Measurements from ENCODE around the gene CCBE1.
A peak's percentile ranks its signal among the peaks of the same experiment; 100 is the strongest.
"Not testable (repeated sequence)": the region's sequence is repeated elsewhere in the genome, so short reads cannot be mapped to it uniquely, and the experiment has no call there.

CCBE1 gene

DNA sequence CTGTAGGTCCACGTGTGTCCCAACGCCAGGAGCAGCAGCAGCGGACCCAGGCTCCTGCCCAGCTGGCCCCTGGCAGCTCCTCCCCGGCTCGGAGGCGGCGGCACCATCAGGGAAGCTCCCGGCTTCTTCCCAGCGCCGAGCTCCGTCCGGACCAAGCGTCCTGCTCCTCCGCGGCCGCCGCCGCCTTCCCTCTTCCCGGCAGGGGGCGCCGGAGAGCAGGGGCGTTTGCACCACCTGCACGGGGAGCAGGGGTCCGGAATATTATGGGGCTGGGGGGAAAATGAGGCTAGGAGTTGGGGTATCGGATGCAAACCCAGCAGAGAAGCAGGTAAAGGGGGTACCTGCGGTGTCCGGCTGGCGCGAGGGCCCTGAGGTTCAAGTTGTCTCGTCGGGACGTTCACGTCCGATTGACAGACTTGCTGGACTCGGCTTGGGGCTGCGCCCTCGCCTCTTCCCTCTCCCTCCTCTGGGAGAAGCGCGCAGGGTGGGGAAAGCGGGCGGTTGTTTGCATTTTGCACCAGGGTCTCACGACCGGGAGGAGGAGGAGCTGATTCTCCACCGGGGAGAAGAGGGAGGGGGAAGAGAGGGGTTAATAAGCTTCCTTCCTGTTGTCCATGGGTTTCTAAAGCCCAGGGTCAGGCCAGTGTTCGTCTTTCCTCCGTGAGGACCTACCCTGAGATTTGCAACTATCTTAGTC is at the start of gene CCBE1:
TSS of gene CCBE1 (minus strand) at position 188 of the 697 bp plus-strand sequence.
- FAIRE-seq, result peak; percentile 44
- peak; percentile 57 for DNase-seq (ENCODE audit: insufficient read length, low spot score)

DNA sequence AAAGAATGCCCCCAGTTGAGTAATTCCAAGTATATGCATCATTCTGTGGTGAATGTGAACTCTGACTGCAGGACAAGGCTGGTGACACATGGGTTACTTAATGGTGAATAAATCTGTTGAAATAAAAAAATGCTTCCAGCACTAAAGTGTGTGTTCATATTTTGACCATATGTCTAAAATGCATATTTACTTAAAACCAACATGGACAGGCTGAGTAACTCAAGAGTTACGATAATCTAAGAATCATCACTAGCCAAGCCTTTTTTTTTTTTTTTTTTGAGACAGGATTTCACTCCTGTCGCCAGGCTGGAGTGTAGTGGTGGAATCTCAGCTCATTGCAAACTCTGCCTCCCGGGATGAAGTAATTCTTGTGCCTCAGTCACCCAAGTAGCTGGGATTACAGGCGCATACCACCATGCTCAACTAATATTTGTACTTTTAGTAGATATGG is 47.1 kb upstream of the CCBE1 start:
- DNase-seq (ENCODE audit: insufficient read length, low spot score), result peak; percentile 49
- FAIRE-seq, result no peak

DNA sequence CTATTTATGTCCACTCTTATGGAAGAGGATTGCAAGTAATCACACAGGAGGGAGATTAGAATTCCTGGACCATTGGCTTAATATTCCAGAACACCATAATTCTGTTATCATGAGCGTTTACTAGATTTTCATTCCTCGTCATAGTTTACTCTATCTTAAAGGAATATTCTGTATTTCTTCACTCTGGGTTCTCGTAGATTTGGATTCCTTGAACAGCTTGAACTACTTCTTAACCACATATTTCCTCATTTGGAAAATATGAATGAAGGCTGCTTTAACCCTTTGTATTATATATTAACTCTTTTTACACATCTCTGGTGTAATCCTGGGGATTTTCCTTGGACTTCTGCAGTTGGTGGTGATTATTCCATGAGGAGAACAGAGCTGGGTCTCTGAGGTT is 46.3 kb upstream of the CCBE1 start:
- no peak for DNase-seq (ENCODE audit: insufficient read length, low spot score)
- no peak for FAIRE-seq

DNA sequence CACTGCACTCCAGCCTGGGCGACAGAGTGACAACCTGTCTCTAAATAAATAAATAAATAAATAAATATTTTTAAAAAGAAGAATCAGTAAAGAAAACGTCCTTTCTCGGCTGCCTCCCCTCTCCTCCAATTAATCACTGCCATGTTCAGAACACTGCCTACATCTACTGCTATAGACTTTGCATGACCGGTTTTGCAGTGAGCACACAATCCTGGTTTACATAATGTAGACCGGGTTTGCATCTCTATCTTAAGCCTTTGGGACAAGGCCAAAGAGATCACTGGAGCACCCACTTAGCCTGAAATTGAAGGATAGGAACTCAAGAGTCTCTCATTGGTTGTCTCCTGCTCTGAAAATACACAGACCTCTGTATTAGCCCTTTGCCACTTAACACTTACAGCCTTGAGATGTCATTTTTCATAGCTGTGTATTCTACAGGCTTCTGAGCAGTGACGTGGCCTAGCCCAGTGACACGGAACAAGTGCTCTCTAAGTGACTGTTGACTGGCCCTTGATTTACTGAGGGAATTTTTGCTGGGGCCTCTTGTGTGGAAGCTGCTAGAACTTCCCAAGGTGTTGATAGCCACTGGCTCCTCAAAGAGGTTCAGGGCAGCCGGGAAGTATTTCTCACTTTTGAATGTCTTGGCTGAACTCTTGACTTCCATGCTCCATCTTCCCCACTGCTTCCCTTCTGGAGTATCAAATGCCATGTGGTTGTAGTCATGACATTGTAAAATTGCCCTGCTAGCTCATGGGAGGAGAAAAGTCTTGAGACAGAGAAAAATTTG is 45.3 kb upstream of the CCBE1 start:
- FAIRE-seq (no peak), DNase-seq (ENCODE audit: insufficient read length, low spot score) (no peak)

DNA sequence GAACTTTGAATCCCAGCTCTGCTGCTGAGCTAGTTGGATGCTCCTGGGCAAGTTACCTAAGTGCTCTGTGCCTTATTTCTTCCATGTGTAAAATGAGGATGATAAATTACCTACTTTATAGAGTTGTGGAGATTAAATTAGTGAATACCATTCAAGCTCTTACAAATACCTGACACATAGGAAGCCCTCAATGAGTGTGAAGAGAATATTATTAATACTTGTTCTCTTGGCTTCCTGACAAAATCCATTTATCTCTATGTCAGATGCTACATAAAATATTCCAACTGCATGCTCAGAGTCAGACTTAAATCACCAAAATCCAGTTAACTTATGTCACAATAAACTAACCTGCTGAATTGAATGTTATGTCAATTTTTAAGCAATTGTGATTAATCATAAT is 42.9 kb upstream of the CCBE1 start:
- FAIRE-seq (no peak), DNase-seq (ENCODE audit: insufficient read length, low spot score) (no peak)

DNA sequence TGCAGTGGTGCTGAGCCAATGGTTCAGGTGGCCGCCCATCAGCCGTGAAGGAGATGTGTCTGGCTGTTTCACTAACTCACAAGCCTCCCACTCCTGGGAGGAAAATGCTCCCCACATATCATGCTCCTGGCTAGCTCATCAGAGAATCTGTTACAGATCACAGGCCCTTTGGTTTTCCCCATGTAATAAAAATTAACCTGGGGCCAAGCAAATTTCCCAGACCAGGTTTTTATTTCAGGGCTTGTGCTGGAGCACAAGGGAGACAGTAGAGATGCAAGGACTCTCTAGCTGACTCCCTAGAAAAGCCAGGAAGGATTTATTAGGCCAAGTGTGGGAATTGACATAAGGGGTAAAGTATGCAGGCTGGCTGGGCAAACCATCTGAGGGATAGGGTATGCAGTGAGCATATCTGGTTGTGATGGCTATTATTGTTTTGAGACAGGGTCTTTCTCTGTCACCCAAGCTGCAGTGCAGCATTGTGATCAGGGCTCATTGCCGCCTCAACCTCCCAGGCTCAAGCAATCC is 40.6 kb upstream of the CCBE1 start:
- FAIRE-seq, result no peak
- DNase-seq (ENCODE audit: insufficient read length, low spot score), result no peak

DNA sequence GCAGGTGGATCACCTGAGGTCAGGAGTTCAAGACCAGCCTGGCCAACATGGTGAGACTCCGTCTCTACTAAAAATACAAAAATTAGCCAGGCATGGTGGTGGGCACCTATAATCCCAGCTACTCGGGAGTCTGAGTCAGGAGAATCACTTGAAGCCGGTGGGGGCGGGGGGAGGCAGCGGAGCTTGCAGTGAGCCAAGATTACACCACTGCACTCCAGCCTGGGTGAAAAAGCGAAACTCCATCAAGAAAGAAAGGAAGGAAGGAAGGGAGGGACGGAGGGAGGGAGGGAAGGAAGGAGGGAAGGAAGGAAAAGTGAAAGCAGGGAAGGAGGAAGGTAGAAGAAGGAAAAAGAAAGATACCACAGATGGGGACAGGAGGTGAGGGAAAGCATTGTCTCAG is 40.1 kb upstream of the CCBE1 start:
- not testable (repeated sequence) for FAIRE-seq; DNase-seq (ENCODE audit: insufficient read length, low spot score)

DNA sequence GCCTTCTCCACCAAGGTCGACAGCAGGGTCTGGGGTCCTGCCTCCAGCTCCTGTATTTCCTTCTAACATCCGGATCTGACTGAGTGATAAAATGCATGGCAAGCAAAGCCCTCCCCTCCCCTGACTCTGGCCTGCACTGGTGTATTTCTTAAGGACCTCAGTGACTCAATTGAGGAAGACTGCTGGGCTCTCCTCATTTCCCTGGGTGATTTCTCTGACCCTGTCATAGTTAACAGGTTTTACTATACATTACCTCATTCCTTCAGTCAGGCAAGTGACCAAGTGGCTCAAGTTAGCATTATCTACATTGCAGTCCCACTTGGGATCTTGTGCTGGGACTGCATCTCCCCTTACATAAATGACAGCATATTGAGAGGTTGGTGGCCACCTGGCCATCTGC is 38.8 kb upstream of the CCBE1 start:
- DNase-seq (ENCODE audit: insufficient read length, low spot score) (no peak), FAIRE-seq (no peak)

DNA sequence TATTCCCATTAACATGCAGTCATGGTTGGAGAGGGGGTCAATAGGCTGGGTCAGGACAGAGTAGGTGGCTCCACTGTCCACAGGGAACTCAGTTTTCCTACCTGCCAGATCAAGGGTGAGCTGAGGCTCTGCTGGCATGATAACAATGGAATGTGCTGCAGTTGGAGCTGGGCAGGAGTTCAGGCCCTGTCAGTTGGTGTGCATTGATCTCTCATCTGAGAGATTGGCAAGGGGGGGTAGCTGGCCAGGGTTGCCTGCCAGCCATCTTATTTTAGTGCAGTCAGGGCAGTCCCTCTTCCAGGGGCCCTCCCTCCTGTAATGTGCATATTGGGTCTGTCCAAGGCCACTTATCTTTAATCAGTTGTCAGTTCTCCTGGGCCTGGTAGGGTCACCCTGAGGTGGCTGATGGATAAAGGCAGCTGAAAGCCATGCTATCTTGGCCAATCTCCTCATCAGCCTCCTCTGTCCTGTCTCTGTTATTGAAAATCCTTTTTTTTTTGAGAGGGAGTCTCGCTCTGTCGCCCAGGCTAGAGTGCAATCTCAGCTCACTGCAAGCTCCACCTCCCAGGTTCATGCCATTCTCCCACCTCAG is 38.1 kb upstream of the CCBE1 start:
- FAIRE-seq, result no peak

DNA sequence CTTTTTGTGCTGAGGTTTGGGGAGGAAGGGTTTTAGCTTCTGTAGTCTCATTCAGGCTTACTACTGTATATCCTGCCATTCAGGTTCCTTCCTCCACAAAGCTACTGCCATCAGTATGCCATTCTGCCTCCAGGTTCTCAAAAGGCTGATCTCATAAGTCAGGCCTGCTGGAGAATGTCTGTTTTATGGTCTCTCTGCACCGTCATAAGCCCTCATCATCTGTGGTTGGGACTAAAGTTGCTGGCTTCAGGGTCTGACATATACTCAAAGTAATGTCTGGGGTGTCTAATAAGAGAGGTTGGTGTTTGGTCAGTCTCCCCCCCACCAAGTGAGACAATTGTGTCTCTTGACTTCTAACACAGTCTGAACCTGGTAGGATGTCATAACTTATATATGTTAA is 36.2 kb upstream of the CCBE1 start:
- FAIRE-seq, result no peak
- DNase-seq (ENCODE audit: insufficient read length, low spot score), result no peak

More for the DNA sequence above, 38.1 kb upstream of the CCBE1 start:
- no peak for DNase-seq (ENCODE audit: insufficient read length, low spot score)

DNA sequence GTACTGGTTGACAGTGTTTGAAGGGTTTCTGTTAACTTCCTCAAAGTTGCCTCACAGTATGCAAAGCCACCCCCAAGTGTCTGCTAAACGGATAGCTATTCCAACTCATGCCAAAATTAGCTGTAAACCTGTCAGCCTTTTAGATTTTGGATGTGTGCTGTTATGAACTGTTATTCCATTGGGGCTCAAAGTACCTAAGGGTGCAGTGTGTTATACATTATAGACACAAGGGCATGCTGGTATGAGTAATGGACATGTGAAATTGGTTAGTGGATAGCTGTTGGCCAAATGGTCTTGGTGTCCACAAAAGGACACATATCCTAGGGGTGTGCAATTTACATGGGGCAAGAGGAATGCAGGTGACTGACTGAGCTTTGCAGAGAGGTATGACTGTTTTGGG is 33.7 kb upstream of the CCBE1 start:
- FAIRE-seq (no peak), DNase-seq (ENCODE audit: insufficient read length, low spot score) (no peak)

DNA sequence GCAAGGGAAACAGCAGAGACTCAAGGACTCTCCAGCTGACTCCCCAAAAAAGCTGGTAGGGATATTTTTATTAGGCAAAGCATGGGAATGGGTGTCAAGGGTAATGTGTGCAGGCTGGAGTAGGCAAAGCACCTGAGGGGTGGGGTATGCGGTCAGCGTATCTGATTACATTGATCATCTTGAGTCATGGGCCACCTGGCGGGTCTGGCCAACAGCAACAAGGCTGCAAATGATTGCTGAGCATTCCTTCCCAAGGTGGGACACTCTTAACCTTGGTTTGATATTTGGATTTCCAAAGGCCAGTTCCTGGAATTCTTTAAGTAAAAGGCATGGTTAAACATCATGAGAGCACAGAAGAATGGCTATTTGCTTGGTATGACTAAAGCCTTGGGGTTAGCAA is 32.6 kb upstream of the CCBE1 start:
- DNase-seq (ENCODE audit: insufficient read length, low spot score) (no peak), FAIRE-seq (no peak)

DNA sequence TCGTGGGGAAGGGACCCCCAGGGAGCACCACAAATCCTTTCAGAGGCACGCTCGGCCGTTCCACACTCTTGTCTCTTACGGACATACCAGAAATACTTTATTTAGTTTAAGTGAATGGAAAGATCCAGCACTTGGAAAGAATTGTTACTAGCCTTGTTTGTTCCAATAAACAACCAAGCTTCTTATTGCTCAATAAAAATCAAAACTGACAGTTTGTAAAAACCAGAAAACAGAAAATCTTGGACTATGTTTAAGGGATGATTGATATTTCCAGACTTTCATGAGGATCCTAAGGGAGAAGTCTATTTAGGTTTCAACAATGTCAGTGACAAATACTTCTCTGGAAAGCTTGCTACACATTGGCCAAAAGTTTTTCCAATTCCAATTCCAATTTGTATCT is 31.6 kb upstream of the CCBE1 start:
- no peak for FAIRE-seq
- DNase-seq (ENCODE audit: insufficient read length, low spot score), result no peak

DNA sequence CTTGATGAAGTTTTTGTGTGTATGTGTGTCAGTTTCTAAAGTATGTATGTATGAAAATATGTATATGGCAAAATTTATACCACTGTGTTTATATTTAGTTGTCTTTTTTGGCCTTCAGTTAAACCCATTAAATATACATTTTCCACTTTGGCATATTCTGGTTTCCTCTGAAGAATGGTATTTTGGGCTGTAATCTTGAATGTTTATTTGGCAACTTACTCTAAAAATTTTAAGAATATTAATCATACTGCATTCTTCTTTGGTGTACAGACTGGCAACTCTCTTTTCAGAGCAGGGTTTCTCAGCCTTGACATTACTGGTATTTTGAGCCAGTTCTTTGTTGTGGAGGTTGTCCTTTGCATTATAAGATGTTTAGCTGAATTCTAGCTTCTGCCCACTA is 27.9 kb upstream of the CCBE1 start:
- DNase-seq (ENCODE audit: insufficient read length, low spot score), result no peak
- no peak for FAIRE-seq

DNA sequence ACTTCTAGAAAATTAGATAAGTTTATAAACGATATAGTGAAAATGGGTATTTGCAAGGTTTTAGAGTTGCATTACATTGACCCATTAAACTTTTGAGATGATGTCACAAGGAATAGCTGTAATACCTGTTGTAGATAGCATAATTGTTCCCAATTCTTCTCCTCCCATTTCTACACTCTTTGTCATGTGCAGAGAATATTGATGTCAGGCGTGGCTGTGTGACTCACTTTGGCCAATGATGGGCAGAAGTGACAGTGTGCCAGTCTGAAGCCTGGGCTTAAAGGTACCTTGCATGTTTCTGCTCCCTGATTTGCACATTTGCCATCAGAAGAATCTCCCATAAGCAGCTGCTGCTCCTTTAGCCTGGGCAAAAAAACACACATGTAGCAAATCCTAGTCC is 26.9 kb upstream of the CCBE1 start:
- DNase-seq (ENCODE audit: insufficient read length, low spot score) (no peak), FAIRE-seq (no peak)

DNA sequence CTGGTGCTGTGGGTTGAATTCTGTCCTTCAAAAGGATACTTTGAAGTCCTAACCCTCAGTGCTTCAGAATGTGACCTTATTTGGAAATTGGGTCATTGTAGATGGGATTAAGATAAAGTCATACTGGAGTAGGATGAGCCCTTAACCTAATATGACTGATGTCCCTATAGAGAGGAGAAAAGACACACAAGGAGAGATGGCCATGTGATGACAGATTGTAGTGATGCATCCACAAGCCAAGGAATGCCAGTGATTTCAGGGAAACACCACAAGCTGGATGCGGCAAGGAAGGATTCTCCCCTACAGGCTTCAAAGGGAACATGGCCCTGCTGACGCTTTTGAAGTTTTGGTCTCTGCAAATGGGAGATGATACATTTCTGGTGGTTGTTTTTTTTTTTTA is 24.7 kb upstream of the CCBE1 start:
- no peak for FAIRE-seq

DNA sequence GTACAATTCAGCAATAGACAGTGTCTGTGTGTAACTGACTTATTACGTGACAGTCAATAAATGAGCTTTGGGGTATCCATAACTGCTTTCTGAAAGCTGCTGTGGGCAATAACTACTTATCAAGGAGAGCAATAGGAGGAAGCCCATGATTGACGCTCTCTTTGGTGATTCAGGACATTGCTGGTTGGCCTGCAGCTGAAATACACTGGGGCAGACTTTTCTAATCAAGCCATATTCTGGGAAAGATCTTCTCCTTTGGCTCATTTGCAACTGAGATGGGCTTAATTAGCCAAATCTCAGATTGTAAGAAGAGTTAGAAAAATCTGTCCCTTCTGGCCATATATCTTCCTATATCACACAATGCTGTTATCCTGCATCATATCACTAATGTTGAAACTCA is 24.0 kb upstream of the CCBE1 start:
- DNase-seq (ENCODE audit: insufficient read length, low spot score), result no peak
- FAIRE-seq, result no peak

More for the DNA sequence above, 24.7 kb upstream of the CCBE1 start:
- DNase-seq (ENCODE audit: insufficient read length, low spot score), result no peak

DNA sequence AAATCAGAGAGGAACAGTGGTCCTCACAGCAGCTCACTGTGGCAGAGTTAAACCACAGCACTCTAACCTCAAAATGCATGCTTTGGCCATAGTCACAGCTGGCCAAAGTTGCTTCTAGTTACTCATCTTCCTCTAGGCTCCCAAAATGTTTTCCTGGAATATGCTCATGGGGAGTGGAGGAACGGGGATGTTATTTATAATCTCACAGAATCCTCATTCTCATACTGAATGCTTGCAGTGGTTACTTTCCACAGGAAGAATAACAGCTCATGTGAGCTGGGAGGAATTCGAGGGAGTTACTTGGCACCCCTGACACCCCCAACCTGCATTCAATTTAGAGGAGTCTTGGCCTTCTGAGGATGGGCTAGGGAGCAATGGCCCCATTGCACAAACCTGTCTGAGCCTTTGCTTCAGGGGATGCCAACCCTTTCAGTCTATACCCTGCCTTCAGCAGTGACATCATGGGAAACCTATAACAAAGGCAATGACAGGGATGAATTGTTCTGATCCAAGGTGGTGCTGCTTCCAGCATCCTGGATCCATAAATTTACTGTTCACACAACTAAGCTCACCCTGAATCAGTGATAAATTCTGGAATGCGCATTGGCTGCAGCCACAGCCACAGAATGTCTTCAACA is 22.4 kb upstream of the CCBE1 start:
- FAIRE-seq (no peak), DNase-seq (ENCODE audit: insufficient read length, low spot score) (no peak)

DNA sequence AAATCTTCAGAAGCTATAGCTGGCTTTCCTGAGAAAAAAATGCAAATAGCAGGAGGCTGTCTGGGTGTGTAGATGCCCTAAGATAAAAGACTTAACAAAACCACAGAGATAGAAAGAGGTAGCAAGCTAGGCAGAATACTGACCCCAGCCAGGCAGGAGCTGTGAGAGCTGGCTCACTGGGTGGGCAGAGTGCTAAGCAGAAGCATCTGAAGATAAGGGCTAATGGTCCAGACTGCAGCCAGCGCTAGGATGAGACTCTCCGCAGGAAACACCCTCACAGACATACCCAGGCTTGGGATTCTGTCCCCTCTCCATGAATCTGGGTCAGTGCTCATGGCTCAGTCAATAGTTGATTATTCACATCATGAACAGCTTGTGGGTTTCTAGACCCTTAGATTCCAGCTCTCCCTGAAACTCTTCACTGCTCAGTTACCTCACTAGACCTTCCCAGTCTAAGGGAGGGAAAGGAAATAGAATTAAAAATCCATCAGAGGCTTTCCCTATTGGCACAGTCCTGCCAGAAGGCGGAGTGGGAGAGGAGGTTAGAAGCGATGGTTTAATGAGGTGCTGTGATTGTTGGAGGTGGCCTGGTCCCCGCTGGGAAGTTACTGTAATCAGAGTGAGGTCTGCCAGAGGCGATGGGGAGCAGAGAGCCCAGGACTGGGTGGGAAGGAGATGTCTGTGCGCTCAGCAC is 21.4 kb upstream of the CCBE1 start:
- no peak for FAIRE-seq

DNA sequence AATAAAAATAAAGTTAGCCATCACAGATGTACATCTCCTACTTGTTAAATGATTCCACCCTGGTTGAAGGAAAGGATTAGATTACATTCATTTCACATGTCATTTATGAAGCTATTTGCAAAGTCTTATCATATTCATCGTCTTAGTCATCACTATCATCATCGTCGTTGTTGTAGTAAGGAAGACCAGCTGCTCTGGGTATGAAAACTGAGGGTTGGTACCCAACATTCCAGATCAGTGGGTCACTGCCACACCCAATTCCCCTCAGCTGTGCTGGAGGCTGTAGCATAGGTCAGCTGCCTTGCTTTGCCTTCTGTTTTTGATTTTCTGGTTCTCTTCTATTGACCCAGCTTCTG is 20.9 kb upstream of the CCBE1 start:
- DNase-seq (ENCODE audit: insufficient read length, low spot score) (peak; percentile 81), FAIRE-seq (peak; percentile 78)

More for the DNA sequence above, 21.4 kb upstream of the CCBE1 start:
- no peak for DNase-seq (ENCODE audit: insufficient read length, low spot score)

DNA sequence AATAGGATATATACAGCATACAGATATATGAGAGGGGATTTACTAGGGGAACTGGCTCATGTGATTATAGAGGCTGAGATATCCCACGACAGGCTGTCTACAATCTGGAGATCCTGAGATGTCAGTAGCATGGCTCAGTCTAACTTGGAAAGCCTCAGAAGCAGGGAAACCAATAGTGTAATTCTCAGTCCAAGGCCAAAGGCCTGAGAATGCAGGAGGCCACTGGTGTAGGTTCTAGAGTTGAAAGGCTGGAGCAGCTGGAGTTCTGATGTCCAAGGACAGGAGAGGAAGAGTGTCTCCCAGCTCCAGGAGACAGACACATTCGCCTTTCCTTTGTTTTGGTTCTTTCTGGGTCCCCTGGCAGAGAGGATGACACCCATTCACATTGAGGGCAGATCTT is 20.1 kb upstream of the CCBE1 start:
- DNase-seq (ENCODE audit: insufficient read length, low spot score), result no peak
- no peak for FAIRE-seq

Measured in HTR-8/SVneo (cell line).